Stimulated activated CD8-positive, alpha-beta memory T cell treated with anti-CD3 and anti-CD28 coated beads, Interleukin-15, amount 100 ng/mL, for 24 hours (primary cell): Measurements from ENCODE around the gene ATP6V1D.
A peak's percentile ranks its signal among the peaks of the same experiment; 100 is the strongest.
"Not testable (repeated sequence)": the region's sequence is repeated elsewhere in the genome, so short reads cannot be mapped to it uniquely, and the experiment has no call there.

Experiments
- DNase-seq: peaks from one replicate; pipeline ENCODE4 v3.0.0-alpha.2; 2020; ENCODE audit warnings: low read depth

The ATP6V1D gene

GRCh38 chr14:67359775-67360469 is at the start of gene ATP6V1D, which contains the start of gene EIF2S1:
ATP6V1D (minus strand) TSS chr14:67359804; CDS start chr14:67359698, 106 bp downstream.
EIF2S1 (plus strand) TSS chr14:67360328; CDS start chr14:67364768, 4,440 bp downstream.
- peak; percentile 97 for DNase-seq

GRCh38 chr14:67408122-67408801 is 48.7 kb upstream of the ATP6V1D start:
- not testable (repeated sequence) for DNase-seq

- no peak for DNase-seq
Measured at GRCh38 chr14:67405771-67406170, 46.2 kb upstream of the ATP6V1D start.

GRCh38 chr14:67400434-67400833 is 40.8 kb upstream of the ATP6V1D start:
- no peak for DNase-seq

- DNase-seq = no peak
Measured at GRCh38 chr14:67397536-67397935, 37.9 kb upstream of the ATP6V1D start.

GRCh38 chr14:67396381-67396970 is 36.9 kb upstream of the ATP6V1D start:
- DNase-seq = no peak

GRCh38 chr14:67395876-67396189 is 36.2 kb upstream of the ATP6V1D start:
- DNase-seq = no peak

- no peak for DNase-seq
Measured at GRCh38 chr14:67395086-67395875, 35.7 kb upstream of the ATP6V1D start.

- no peak for DNase-seq
Measured at GRCh38 chr14:67393689-67394088, 34.1 kb upstream of the ATP6V1D start.

GRCh38 chr14:67392800-67393199 is 33.2 kb upstream of the ATP6V1D start:
- DNase-seq = no peak

- DNase-seq = no peak
Measured at GRCh38 chr14:67392123-67392522, 32.5 kb upstream of the ATP6V1D start.

GRCh38 chr14:67391268-67391667 is 31.7 kb upstream of the ATP6V1D start:
- no peak for DNase-seq

- DNase-seq = no peak
Measured at GRCh38 chr14:67389811-67390534, 30.4 kb upstream of the ATP6V1D start.

- no peak for DNase-seq
Measured at GRCh38 chr14:67389275-67389674, 29.7 kb upstream of the ATP6V1D start.

GRCh38 chr14:67387195-67387594 is 27.6 kb upstream of the ATP6V1D start:
- DNase-seq = no peak

- no peak for DNase-seq
Measured at GRCh38 chr14:67385618-67386017, 26.0 kb upstream of the ATP6V1D start.

- DNase-seq = no peak
Measured at GRCh38 chr14:67385120-67385519, 25.5 kb upstream of the ATP6V1D start.

- DNase-seq = no peak
Measured at GRCh38 chr14:67377916-67378315, 18.3 kb upstream of the ATP6V1D start.

- DNase-seq = no peak
Measured at GRCh38 chr14:67373347-67373746, 13.7 kb upstream of the ATP6V1D start.

- DNase-seq = no peak
Measured at GRCh38 chr14:67372833-67373232, 13.2 kb upstream of the ATP6V1D start.

- DNase-seq = no peak
Measured at GRCh38 chr14:67371247-67372148, 11.9 kb upstream of the ATP6V1D start.
